H1 (cell line): Measurements from ENCODE around the gene EIF2B5.
"Not testable (repeated sequence)": the region's sequence is repeated elsewhere in the genome, so short reads cannot be mapped to it uniquely, and the experiment has no call there.

ENCODE experiments used
- CEBPB ChIP-seq: IDR thresholded peaks from 2 replicates; pipeline ENCODE4 v1.6.1; 2012; ENCODE audit warnings: low read depth, low read length
- CTCF ChIP-seq, 3 experiments: IDR thresholded peaks; 1 replicate in 2 of 3; 2 replicates in 1 of 3; pipeline versions ENCODE4 v1.5.1 to v1.6.1; 2011; ENCODE audit warnings: low read length in 3 of 3, mild to moderate bottlenecking in 3 of 3, inconsistent platforms in 2 of 3, low read depth in 1 of 3, moderate library complexity in 1 of 3; ENCODE audit not compliant: insufficient read depth in 1 of 3; ENCODE audit errors: control extremely low read depth in 1 of 3
- EZH2 ChIP-seq: fragments of 200-600 bp; sonication (generic); IDR thresholded peaks from 2 replicates; pipeline ENCODE4 v1.7.1; 2012; ENCODE audit warnings: low read depth, mild to moderate bottlenecking, moderate library complexity, low read length, inconsistent platforms; ENCODE audit not compliant: severe bottlenecking
- FOSL1 ChIP-seq: IDR thresholded peaks from 2 replicates; pipeline ENCODE4 v1.6.1; 2011; ENCODE audit warnings: mild to moderate bottlenecking, low read depth, low read length, moderate library complexity; ENCODE audit not compliant: insufficient read depth
- MAFK ChIP-seq: IDR thresholded peaks from 2 replicates; pipeline ENCODE4 v1.6.1; 2012; ENCODE audit warnings: low read depth, mild to moderate bottlenecking, improper control_type of control experiment, low read length
- POLR2A ChIP-seq, 2 experiments: IDR thresholded peaks; 1 replicate in 1 of 2; 2 replicates in 1 of 2; pipeline ENCODE4 v1.6.1; 2011; ENCODE audit warnings: low read depth in 2 of 2, low read length in 2 of 2, mild to moderate bottlenecking in 2 of 2; ENCODE audit errors: control extremely low read depth in 1 of 2
- RXRA ChIP-seq: IDR thresholded peaks from 2 replicates; pipeline ENCODE4 v1.6.1; 2011; ENCODE audit warnings: low read depth, mild to moderate bottlenecking, low read length, moderate library complexity; ENCODE audit not compliant: insufficient read depth

- TF ChIP-seq FOSL1; RXRA; CEBPB; EZH2; CTCF (IDR thresholded peaks at IDR 0.05; ENCODE audit: control extremely low read depth in 1 of 3, insufficient read depth in 1 of 3, low read depth in 1 of 3, low read length in 3 of 3); POLR2A (IDR thresholded peaks at IDR 0.05; ENCODE audit: control extremely low read depth in 1 of 2, low read depth in 2 of 2, low read length in 2 of 2); MAFK: not testable (repeated sequence)
These were observed 27.5 kb downstream of the EIF2B5 start for GRCh38 chr3:184162571-184163070.
